Stimulated activated CD4-positive, alpha-beta T cell treated with anti-CD3 and anti-CD28 coated beads, Interleukin-4, amount 100 ng/mL, for 1 hour (primary cell): ENCODE measurements around the gene CACNA1D.

Experiments used
- DNase-seq: peaks from one replicate; pipeline ENCODE4 v3.0.0-alpha.2; 2020

CACNA1D gene

DNA sequence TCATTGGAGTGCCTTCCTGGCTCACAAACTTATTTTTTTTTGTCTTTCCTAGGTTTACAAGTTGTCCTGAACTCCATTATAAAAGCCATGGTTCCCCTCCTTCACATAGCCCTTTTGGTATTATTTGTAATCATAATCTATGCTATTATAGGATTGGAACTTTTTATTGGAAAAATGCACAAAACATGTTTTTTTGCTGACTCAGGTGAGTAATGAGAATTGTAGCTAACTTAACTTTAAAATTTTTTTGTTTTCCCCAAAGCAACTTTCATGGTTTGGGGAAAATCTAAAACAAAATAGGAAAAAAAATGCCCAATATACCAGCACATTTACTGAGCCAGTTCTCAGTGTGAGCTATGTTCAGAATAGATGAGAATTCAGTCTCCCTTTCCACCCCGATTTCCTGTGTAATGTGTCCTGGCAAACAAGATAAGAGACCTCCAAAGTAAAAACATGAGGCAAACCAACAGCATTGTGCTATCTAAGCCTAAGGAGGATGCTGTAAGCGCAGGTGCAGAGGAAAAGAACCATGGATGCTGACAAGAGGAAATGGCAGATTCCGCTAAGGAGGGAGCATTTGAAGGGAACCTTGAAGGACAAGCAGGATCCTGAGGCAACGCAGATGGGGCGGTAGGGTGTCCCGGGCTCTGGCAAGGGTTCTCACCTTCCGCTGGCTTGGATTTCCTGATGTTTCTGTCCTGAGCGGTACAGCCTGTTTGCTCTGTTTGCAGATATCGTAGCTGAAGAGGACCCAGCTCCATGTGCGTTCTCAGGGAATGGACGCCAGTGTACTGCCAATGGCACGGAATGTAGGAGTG lies 171.4 kb downstream of the CACNA1D start:
- no peak for DNase-seq

DNA sequence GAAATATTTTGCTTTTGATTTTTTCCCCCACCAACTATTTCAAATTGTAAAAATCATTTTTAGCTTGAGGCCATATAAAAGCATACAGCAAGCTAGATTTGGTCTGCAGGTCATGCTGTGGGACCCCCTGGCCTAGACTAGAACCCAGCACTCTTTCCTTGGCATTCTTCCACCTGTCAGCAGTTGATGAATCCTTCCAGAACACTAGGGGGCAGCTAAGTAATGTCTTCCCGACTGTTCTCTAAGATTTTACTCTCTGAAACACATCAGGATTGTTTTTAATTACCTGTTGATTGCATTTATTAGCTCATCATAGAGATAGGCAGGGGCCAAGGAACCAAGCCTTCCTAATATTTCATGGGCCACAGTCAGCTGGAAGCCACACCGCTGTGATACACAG lies 174.5 kb downstream of the CACNA1D start:
- DNase-seq, result no peak

DNA sequence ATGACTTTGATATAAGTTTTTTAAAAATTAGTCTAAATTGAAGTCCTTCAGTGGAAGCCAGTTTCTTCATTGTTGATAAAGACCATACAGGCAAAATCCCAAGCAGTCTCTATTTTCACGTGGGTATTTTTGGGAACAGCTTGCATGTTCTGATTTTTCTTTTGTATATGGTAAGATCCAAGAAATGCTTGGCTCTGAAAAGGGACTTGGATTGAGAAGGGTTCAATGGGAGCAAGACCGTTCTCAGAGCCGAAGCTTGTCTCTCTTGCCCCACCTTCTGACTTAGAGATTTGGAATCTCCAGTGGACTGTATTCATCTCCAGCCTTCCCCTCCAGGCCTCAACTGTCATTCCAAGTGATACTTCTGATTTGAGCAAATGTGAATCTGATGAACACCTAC lies 176.3 kb downstream of the CACNA1D start:
- DNase-seq, result no peak

DNA sequence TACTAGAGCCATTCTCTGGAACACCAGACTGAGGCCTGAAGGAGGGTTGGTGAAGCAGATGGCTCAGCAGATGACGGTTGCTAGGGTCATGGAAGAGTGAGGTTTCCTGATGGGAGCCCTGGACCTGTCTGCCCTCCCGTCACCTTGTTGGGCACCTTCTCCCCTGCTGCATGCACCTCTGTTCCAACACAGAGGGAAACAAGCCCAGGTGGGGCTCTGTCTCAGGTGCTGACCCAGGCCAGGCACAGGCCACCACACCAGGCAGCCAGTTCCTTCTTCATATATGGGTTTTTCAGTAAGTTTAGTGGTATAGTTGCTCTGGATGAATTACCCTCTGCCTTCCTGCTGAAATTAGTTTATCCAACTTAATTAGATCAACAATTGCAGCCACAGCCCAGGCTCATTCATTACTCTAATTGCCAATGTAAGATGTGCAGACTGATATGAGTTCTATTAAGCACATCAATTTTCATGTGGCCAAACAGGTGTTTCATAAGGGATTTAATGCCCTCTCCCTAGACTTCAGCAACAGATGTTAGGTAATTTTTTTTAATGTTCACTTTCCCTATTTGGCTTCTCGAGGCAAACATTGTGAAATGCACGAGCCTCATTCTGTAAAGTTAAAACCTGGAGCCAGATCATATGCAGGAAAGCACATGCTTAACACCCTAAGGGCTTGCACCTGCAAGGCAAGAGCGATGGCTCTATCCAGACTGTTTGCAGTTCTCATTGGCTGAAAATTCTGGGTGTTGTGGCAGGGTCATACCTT lies 177.0 kb downstream of the CACNA1D start:
- DNase-seq, result no peak

DNA sequence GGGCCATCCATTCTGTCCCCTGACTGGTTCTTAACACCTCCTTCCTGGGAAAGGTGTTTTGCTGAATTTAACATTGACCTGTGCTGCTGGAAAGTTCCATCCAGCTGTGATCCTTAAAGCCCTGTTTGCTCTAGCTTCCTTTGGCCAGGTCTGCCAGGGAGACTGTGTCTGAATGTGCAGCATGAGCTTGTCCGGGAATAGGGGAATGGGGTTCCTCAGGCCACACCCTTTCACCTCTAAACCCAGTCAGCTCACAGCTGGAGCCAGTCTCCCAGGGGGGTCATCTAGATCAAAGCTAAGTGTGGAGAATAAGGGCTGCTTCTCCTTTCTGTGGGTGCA lies 177.5 kb downstream of the CACNA1D start:
- DNase-seq, result no peak

DNA sequence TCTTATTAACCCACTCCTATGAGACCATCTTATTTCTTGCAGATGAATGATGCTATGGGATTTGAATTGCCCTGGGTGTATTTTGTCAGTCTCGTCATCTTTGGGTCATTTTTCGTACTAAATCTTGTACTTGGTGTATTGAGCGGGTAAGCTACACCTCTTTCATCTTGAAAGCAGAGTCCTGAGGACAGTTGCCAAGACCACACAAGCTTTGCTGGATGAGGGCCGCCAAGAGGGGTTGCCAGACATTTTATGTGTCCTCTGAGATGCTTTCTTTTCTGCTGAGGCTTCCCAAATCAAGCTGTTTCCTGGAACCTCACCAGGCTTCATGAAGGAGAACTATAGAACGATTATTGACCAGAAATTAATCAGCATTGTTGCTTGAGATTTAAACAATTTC lies 178.6 kb downstream of the CACNA1D start:
- DNase-seq, result no peak

DNA sequence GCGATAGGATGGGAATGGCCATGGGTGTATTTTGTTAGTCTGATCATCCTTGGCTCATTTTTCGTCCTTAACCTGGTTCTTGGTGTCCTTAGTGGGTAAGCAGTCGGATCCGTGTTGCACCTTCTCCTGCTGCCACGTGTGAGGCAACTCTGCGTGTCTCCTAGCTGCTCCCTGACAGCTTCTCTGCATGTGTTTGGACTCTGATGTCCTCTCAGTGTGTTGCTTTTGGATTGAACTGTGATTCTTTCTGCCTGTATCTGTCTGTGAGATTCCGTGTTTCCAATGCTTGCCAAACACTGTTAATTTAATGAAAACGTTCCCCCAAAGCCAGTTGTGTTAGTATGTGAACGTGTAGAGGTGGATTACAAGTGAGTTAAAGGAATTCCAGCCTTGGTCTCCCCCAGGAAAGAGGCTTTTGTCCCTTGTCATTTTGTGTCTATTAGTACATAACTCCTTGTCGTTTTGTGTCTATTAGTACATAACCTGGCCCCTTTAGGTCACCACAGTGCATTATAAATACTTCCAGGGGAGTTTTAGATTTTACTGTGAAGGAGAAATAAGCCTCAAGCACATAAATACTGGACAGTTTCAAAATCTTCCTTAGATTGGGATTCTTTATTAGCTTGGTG lies 179.4 kb downstream of the CACNA1D start:
- DNase-seq, result no peak

DNA sequence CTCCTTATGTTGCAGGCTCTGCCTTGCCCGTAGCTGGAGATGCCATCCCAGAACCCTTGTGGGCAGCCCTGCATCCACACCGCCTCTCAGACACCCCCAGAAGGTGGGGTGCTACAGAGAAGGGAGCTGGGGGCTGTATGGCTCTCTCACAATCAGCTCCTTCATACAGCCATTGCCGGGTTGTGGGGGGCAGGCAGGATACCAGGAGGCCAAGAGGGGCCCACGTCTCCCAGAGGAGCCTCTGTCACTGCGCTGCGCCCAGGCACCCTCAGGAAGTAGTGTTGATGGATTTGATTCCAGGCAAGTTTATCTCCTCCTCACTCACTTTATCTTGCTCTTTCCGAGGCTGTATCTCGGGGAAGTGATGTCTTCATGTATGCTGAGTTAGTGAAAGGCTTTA lies 180.2 kb downstream of the CACNA1D start:
- DNase-seq, result no peak

DNA sequence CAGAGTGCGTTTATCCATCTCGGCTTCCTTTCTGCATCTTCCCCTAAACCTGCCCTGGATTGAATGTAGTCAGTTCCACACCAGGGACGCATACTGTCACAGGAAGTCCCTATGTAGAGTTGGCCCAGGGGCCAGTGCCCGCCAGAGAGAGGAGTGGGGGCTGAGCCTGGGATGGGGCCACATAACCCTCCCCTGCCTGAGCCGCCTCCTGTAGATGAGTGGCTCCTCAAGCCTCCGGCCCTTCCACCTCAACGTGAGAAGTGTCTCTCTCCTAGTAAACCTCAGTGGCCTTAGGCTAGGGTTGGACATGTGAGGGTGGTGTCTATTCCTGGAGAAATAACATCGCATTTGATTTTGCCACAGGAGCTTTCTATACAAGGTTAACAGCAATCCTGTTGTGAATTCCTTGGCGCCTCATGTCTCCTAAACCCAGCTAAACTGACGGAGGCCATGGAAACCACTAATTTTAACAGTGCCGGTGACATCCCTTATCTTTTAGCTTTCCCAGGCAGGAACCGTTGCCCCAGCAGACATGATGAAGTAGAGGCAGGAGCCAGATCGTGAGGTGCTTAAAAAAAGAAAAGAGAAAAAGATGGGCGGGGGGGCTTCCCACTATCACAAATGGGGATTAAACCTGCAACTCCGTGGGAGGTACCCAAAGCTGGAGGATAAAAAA lies 180.7 kb downstream of the CACNA1D start:
- DNase-seq, result no peak

DNA sequence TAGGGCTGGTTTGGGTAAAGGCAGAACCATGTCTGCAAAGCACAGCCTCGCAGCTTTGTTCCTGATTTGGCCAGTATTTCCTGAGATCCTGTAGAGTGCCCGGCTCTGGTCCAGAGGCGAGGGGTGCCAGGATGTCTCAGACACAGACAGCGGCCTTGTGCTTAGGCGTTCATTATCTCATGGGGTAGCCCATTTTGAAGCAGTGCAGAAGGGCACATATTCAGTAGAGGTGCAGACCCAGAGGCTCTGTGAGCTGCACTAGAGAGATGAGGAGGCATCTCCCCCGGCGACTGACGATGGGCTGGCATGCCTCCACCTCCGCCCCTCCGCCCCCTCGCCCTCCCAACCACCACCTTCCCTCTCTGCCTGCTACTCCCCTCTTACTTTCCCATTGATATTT lies 181.5 kb downstream of the CACNA1D start:
- DNase-seq, result no peak

DNA sequence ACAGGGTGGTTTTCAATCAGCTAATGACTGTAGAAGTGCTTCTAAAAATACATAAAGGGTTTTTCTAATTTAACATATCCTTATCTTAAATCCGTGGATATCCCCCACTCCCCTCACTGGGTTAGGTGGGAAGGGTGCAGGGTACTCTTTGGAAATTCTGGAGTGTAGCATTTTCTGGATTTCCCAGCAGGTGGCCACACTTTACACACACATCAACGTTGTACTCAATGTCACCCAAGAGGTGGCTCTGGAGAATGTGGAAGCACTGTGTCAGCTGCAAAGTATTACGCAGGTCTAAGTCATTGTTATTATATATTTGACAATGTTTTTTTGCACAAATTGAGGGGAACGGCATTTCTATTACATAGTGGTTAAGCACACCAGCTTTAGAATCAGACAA lies 183.0 kb downstream of the CACNA1D start:
- no peak for DNase-seq

DNA sequence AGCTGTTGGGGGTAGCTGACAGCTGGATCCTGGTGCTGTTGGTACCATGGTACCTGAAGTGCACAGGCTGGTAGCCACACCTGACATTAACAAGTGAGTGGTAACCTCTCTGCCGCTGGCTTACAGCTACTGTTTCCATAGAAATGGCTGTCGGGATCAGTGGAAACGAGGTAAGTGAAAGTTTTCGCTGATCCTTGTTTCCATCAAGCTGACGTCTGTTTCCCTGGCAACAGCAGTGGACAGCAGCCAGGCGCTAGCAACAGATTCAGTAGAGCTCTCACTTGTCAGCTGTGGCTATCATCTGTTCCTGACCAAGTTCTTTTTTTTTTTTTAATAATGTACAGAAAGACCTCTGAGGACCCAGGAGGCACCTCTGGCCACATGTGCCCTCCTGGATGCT lies 185.6 kb downstream of the CACNA1D start:
- DNase-seq, result no peak

DNA sequence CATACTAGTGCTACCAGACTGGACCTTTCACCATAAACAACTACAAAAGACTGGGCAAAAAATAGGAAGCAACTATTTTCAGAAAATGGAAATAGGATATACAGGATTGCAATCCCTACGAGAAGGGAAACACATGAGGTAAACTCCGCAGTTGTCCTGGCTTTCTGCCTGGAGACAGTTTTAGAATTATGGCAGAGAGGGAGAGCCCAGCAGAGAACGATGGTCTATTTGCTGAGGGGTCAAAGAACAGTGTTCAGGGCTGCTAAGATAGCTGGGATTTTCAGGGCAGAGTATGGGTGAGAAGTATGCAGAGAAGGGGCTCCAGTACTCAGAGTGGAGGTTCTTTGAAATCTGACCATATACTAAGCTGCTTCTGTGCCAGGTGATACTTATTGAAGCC lies 188.4 kb downstream of the CACNA1D start:
- no peak for DNase-seq

DNA sequence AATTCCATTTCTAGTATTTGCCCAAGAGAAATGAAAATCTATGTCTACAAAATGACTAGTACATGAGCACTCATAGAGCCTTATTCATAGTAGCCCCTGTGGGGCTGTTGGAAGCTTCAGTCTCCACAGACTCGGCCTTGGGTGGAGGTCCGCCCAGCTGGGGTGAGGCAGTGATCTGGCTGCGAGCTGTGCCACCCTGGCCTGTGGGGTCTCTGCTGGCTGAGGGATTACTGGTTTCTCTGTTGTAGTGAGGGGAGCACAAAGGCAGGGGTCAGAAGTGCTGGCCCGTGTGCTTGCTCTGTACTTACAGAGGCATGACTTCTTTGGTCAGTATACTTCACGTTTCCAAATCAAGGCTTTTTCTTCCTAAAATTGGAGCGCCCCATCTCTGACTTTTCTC lies 193.7 kb downstream of the CACNA1D start:
- no peak for DNase-seq

DNA sequence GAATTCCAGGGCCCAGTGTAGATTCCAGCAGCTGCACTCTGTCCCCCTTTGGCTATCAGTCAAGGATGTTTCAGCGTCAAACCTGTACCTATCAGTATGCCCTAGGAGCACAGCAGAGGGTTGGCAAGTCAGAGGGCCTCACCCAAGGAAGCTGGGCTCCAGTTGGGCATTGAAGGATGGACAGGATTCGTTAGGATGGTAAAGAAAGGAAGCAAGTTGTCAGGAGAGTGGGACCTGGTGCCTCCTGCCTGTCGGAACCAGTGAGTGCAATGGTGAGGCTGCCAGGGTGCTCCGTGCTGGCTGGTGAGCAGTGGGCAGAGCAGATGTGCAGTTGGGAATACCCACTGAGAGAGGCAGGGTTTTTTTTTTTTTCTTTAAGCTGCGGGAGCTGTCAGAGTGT lies 194.6 kb downstream of the CACNA1D start:
- no peak for DNase-seq

DNA sequence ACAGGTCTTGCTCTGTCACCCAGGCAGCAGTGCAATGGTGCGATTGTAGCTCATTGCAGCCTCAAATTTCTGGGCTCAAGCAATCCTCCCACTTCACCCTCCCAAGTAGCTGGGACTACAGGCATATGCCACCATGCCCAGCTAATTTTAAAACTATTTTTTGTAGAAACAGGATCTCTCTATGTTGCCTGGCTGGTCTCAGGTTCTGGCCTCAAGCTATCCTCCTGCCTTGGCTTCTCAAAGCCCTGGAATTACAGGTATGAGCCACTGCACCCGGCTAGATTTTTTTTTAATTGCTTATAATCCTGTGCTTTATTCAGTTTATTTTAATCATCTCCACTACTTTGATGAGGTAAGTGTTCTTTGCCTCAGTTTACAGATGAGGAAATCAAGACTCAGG lies 195.3 kb downstream of the CACNA1D start:
- no peak for DNase-seq

DNA sequence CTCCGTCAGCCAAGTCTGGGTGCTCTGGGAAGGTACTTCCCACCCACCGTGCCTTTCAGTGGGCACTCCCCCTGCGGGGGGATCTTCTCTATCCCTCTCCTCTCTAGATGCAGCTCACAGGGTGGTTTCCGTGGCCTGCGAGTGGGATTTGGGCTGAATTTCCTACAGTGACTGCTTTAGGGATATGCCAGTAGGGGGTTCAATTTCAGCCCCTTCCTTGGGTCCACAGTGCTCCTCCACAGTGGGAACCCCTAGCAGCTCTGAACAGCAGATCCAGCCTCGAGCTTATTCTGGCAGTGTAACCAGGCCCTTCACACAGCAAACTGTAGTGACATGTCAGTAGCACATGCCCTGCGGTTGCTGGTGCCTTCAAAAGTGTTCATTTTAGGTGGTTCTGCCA lies 196.1 kb downstream of the CACNA1D start:
- no peak for DNase-seq

DNA sequence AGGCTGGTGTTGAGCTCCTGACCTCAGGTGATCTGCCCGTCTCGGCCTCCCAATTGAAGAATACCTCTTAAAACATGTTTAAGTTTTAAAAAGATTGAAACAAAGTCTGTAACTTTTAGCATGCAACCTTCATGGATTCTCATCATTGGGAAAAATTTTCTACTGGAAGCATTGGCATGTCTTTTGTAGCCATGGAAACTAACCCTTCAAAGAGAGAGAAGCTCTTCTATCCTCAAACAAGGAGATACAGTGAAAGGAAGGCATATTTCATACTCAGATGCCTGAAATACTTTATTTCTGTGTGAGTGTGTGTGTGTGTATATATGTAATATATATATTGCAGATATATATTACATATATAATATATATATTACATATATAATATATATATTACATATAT lies 196.9 kb downstream of the CACNA1D start:
- DNase-seq, result no peak

DNA sequence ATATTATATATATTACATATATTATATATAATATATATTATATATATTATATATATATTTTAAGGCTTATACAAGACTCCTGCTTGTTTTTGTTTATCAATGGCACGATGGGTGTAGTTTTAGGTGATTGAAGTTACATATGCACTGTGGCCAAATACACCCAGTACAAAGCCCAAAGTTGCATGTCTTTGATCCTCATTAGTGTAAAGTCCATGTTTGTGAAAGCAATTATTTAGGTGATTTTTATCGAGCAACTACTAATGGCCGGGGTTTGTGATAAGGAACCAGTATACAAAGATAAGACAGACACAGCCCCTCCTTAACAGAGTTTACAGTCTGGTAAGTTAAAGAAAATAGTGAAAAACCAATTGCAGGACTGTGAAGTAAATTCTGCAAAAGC lies 197.5 kb downstream of the CACNA1D start:
- no peak for DNase-seq

DNA sequence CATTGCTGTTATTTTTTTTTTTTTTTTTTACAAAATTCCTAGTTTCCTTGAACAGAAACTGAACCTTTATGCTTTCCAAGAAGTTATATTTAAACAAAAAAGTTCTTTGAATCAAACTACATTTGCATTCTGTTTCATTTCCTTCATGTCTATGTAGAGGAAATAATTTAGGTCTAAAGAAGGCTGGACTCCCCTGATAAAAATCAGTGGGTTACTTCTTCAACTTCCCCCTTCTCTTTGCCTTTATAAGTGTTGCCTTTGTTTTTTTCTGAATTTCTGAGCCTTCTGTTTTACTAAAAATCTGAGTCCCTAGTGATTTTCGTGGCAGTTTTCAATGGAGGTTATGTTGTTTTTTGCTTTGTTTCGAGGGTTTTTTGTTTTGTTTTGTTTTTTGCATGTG lies 199.0 kb downstream of the CACNA1D start:
- DNase-seq, result no peak

DNA sequence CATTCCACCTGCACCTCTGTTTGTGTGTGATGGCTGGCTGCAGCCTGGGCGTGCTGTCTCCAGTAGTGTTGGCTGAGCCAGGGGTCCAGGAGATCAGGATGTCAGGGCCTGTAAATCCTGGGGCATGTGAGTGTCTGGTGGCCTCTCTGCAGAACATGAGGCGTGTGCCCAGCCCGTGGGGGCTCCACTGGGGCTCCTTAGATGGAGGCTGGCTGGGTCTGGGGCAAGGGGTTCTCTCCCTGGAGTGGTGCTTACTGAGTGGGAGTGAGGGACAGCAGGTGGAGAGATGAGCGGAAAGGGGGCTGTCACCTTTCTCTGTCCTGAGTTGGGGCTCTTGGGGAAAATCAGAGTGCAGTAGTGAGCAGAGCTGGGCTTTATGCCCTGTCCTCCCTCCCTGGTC lies 199.6 kb downstream of the CACNA1D start:
- DNase-seq, result no peak

DNA sequence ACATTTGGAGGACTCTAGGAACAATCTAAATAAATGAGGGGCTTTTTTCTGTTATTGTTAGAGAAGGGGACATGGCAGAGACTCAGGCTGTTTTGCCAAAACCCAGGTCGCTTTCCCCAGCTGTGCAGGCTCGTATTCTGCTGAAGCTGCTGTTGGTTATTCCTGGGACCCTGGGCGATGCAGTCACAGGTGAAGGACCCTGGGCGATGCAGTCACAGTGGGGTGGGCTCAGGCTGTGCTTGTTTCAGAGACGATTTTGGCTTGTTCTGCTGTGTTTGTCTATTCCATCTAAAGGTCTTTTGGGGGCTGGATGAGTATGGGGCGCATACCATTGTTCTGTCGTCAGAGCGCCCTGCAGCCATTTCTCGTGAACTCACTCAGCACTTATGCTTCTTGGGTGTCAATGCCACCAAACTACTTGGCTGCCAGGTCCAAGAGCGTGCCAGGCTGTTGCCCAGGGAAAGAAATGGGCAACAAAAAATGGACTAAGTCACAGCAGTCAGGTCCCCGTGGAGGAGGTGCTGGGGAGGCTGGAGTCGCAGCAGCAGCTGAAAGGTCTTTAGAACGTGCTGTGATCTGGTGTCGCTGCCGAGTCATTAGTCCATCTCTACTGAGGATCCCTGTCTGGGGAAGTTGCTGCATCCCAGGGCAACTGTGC lies 200.4 kb downstream of the CACNA1D start:
- DNase-seq, result no peak

DNA sequence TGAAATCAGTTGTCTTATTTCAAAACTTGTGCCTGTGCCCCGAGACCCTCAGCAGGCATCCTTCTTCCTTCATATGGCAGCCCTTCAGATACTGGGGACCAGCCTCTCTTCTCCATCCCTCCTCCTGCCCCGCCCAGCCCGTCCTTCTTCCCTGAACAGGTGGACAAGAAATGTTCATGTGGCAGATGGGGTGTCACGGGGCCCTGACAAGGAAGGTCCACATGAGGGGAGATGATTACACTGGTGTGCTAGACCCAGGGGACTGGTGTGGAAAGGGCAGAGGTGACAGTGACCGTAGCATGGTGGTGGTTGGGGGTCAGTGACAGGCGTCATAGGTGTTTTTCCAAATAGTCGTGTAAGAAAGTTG lies 200.9 kb downstream of the CACNA1D start:
- DNase-seq, result no peak
